Fibroblast of mammary gland (primary cell): Measurements from ENCODE around the gene FREM2.

Source experiments
- DNase-seq: peaks from one replicate; pipeline ENCODE4 v3.0.0-alpha.2; 2010; ENCODE audit warnings: low read depth
- H3K4me3 ChIP-seq: 2 replicates; pipeline ENCODE4 v1.5.1; 2011; ENCODE audit warnings: low read depth, mild to moderate bottlenecking, low read length, moderate library complexity; ENCODE audit not compliant: control insufficient read depth
- CTCF ChIP-seq: conservative IDR thresholded peaks from 2 replicates; pipeline ENCODE4 v1.5.1; 2011; ENCODE audit warnings: low read depth, low read length, inconsistent platforms; ENCODE audit not compliant: control insufficient read depth, insufficient read depth

Gene FREM2

GRCh38 chr13:38713046-38713445 is 26.2 kb downstream of the FREM2 start:
- no peak for TF ChIP-seq CTCF
- no peak overlapping the region for H3K4me3 ChIP-seq
- no peak for DNase-seq

- DNase-seq, result no peak
- TF ChIP-seq CTCF, result no peak
- H3K4me3 ChIP-seq, result no peak overlapping the region
Measured at GRCh38 chr13:38718374-38718773, 31.5 kb downstream of the FREM2 start.

GRCh38 chr13:38730332-38730731 is 43.5 kb downstream of the FREM2 start:
- DNase-seq, result no peak
- no peak for TF ChIP-seq CTCF
- H3K4me3 ChIP-seq, result no peak overlapping the region

GRCh38 chr13:38733146-38733545 is 46.3 kb downstream of the FREM2 start:
- no peak overlapping the region for H3K4me3 ChIP-seq
- DNase-seq, result no peak
- TF ChIP-seq CTCF, result no peak

GRCh38 chr13:38735665-38736440 is 49.0 kb downstream of the FREM2 start:
- no peak overlapping the region for H3K4me3 ChIP-seq
- TF ChIP-seq CTCF, result no peak
- DNase-seq, result no peak

- H3K4me3 ChIP-seq, result no peak overlapping the region
- TF ChIP-seq CTCF, result no peak
- no peak for DNase-seq
Measured at GRCh38 chr13:38743466-38743865, 56.6 kb downstream of the FREM2 start.

- TF ChIP-seq CTCF, result no peak
- H3K4me3 ChIP-seq, result no peak overlapping the region
- no peak for DNase-seq
Measured at GRCh38 chr13:38752686-38753085, 65.8 kb downstream of the FREM2 start.
